ENCODE results near the gene MT1A.

GRCh38 chr16:56606476-56607108, 31.9 kb upstream of the MT1A start:
- TF ChIP-seq, protein P1, sequence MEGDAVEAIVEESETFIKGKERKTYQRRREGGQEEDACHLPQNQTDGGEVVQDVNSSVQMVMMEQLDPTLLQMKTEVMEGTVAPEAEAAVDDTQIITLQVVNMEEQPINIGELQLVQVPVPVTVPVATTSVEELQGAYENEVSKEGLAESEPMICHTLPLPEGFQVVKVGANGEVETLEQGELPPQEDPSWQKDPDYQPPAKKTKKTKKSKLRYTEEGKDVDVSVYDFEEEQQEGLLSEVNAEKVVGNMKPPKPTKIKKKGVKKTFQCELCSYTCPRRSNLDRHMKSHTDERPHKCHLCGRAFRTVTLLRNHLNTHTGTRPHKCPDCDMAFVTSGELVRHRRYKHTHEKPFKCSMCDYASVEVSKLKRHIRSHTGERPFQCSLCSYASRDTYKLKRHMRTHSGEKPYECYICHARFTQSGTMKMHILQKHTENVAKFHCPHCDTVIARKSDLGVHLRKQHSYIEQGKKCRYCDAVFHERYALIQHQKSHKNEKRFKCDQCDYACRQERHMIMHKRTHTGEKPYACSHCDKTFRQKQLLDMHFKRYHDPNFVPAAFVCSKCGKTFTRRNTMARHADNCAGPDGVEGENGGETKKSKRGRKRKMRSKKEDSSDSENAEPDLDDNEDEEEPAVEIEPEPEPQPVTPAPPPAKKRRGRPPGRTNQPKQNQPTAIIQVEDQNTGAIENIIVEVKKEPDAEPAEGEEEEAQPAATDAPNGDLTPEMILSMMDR (IDR thresholded peaks at IDR 0.05): no peak
- TF ChIP-seq POLR2A (IDR thresholded peaks at IDR 0.05): no peak

Data from thyroid gland (tissue), 4 donors.